GM19238 (cell line): ENCODE results near the gene MAPK1.
"Not testable (repeated sequence)": the region's sequence is repeated elsewhere in the genome, so short reads cannot be mapped to it uniquely, and the experiment has no call there.

Experiments
- DNase-seq: peaks from one replicate; pipeline ENCODE4 v3.0.0; 2011; ENCODE audit warnings: low spot score; ENCODE audit not compliant: insufficient read length

MAPK1 gene

GRCh38 chr22:21848057-21848456 is 19.4 kb downstream of the MAPK1 start:
- not testable (repeated sequence) for DNase-seq

DNA sequence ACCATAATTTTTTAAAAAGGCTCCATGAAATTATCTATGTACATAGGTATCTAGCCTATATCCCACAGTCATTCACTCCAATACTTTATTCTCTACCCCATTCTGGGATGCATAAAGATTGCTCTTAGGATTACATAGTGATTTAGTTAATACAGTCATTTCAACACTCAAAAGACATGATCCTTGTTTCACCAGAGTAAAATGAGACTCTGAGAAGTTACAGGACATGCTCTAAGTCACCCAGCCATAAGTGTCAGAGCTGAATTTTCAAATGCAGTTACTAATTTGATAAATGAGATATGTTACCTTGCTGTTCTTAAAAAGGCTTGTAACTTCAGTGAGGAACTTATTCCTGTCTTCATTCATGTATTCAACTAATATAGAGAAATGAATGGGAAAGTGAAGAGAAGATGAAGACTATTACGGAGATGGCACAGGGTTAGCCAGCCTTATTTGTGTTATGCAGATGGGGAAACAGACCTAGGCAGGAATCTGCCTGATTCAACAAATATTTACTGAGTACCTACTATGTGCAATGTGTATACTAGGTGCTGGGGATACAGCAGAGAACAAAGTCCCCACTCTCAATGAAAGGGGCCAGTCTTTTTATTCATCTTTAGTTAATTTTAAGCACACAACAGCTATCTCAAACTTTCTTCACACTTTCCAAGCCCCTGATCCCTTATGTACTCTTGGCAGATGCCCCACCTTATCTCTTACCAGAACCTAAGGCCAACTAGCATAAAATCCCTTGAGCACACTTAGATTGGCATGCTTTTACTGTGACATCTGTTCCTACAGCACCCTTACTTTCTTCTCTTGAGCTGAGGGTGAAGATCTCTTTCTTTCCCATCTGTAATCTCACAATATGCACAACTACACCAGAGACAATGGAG is 21.6 kb downstream of the MAPK1 start:
- DNase-seq: no peak

DNA sequence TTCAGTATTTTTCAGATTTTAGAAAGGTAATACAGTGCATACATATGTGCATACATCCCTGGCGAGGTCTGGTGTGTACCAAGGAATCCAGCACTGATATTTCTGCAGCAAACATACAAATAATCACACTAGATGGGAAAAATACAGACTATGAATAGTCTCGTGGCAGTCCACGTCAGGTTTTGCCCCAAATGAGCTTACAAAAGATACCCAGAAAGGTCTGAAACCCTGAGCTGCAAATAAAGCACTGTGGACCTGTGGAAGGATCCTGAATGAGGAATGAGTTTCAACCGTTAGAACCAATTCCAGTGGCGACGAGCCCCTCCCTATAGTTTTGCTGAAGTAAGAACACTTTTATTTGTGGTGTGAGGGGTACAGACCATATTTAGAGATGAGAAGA is 24.5 kb downstream of the MAPK1 start:
- DNase-seq: no peak

- DNase-seq: no peak
These were observed 26.0 kb downstream of the MAPK1 start for GRCh38 chr22:21841422-21841821.

- no peak for DNase-seq
These were observed 27.1 kb downstream of the MAPK1 start for GRCh38 chr22:21840236-21840823.

DNA sequence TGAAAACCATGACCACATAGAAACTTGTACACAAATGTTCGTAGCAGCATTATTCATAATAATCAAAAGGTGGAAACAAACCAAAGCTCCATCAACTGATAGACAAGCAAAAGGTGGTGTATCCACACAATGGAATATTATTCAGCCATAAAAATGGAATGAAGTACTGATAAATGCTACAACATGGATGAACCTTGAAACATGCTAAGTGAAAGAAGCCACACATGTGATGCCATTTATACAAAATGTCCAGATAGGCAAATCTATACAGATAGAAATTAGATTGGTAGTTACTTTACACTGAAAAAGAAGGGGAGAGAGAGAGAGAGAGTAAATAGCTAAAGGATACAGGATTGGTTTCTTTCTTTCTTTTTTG is 27.7 kb downstream of the MAPK1 start:
- no peak for DNase-seq

GRCh38 chr22:21839104-21839764 is 28.2 kb downstream of the MAPK1 start:
- DNase-seq: not testable (repeated sequence)

DNA sequence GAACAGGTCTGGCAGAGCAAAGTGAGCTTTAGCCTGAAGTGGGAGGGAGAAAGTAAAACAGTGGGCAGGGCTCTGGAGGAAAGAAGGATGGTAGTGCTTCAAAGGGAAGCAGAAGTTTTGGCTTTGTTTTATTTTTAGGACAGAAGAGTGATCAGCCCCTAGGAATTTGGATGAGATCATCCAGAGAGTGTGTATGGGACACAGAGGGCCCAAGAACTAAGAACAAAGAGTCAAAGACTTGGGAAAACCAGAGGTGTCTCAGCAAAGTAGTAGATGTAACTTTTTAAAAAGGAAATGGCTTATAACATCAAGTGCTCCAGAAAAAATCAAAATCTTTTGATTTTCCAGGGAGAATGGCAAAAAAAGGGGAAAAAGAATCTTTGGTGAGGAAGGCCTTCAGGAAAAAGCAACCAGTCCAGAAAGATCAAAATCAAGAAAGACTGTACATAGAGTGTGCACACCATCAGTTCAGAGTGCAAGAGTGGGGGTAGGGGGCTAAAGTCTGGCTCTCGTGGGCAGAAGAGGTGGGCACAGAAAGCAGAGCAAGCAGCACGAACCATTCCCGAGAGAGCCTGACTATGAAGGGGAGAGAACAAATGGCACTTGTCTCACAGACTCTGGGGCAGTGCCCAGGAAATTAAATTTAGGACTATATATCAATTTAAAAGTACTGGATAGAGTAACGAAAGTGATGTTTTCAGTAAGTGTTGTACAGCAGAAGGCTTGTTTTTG is 30.0 kb downstream of the MAPK1 start:
- no peak for DNase-seq

DNA sequence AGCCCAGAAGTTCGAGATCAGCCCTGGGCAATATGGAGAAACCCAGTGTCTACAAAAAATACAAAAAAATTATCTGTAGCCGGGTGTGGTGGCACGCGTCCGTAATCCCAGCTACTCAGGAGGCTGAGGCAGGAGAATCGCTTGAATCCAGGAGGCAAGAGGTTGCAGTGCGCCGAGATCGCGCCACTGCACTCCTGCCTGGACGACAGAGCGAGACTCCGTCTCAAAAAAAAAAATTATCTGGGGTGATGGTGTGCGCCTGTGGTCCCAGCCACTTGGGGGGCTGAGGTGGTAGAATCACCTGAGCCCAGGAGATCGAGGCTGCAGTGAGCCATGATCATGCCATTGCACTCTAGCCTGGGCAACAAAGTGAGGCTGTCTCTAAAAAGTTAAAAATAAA is 31.0 kb downstream of the MAPK1 start:
- DNase-seq: not testable (repeated sequence)

GRCh38 chr22:21835378-21835777 is 32.1 kb downstream of the MAPK1 start:
- DNase-seq: no peak

DNA sequence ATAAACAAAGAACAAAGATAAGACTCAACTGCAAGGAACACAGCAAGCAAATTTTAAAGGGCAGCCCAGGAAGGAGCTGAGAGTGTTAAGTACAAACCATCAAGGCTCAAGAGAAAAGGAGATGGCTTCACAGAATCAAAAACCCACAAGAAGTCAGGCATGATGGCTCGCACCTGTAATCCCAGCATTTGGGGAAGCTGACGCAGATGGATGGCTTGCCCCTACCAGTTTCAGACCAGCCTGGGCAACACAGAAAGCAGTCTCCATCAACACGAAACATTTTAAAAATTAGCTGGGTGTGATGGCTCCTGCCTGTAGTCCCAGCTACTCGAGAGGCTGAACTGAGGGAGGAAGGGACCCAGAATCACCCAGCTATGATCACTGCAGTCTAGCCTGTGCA is 32.6 kb downstream of the MAPK1 start:
- no peak for DNase-seq

GRCh38 chr22:21832291-21833290 is 34.9 kb downstream of the MAPK1 start:
- DNase-seq: no peak

DNA sequence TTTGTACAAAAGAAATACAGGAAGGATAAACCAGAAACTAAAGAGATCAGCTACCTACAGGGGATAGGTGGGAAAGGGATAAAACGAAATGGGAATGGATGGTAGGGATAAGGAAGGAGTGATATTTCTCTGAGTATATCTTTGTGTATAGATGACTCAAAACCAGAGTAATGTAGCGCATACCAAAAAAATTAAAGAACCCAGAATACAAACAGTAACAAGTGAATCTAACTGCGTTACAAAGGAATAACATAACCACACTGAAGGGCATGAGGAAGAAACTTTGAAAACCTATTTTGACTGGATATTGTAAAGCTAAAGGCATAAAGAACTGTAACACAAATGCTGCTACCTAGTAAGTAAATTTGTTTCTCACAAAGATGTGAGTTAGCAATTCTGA is 37.9 kb downstream of the MAPK1 start:
- no peak for DNase-seq

GRCh38 chr22:21828268-21828638 is 39.2 kb downstream of the MAPK1 start:
- no peak for DNase-seq

GRCh38 chr22:21827628-21828267 is 39.7 kb downstream of the MAPK1 start:
- DNase-seq: no peak

DNA sequence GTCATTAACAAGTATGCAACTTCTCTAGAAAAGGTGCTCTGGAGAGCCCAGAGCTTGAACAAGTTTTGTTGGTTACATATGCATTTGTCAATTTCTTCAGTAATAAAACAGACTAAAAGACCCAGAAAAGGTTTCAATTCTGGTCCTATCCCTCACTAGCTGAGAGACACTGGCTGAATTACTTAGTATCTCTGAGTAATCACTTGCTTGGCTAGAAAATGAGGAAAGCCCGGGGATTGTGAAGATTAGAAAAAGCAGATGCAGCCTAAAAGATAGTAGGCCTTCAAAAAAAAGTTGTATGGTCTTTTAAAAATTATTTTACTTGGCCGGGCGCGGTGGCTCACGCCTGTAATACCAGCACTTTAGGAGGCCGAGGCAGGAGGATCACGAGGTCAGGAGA is 41.2 kb downstream of the MAPK1 start:
- DNase-seq: no peak

DNA sequence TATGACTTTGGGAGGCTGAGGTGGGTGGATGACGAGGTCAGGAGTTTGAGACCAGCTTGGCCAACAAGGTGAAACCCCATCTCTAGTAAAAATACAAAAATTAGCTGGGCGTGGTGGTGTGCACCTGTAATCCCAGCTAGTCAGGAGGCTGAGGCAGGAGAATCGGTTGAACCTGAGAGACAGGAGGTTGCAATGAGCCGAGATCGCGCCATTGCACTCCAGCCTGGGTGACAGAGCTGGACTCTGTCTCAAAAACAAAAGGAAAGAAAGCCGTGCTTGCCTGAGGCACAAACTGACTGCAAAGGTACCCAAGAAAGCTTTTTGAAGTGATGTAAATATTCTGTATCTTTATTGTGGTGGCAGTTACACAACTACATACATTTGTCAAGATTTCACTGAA is 42.5 kb downstream of the MAPK1 start:
- DNase-seq: not testable (repeated sequence)

DNA sequence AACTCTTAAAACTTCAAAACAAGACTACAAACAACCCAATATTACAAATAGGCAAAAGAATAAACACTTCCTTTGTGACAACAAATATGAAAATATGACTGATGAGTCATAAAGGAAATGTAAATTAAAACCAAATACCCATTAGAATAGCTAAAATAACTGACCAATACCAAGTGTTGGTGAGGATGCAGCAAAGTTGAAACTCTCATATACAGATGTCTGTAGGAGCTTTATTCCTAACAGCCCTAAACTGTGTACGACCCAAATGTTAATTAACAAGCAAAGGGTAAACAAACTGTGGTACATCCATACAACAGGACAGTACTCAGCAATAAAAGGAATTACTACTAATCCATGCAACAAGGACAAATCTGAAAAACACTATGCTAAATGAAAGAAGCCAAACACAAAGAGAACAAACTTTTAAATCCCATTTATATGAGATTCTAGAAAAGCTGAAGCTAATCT is 43.0 kb downstream of the MAPK1 start:
- no peak for DNase-seq

- DNase-seq: no peak
These were observed 43.6 kb downstream of the MAPK1 start for GRCh38 chr22:21823740-21824444.
